IMR-90 (cell line): ENCODE data around the gene MT1H. TPM values are rescaled to one million over a fixed set of nuclear protein-coding genes. Genes with fewer than 3 reads are reported as not detected.

Experiments
- ATAC-seq: fragments of 200-7000 bp; cut with Tn5 transposase; 2 replicates; pipeline ENCODE4 v1.9.1; 2020; ENCODE audit warnings: low read depth, mild to moderate bottlenecking, moderate library complexity
- BruUV-seq: library from RNA; stranded (reverse); fragments of 400-500 nt; replicated peaks from 2 replicates; lab custom pipeline; 2021; lab: Mats Ljungman, UMichigan
- CTCF ChIA-PET: fragments of 300-600 bp; formaldehyde crosslinking; extraction: SDS; loops from one replicate; lab custom pipeline; 2021; ENCODE audit warnings: antibody characterized with exemption; lab: Yijun Ruan, JAX
- POLR2A ChIA-PET: fragments of 300-600 bp; sonication (Branson Sonifier 250); formaldehyde crosslinking; loops from one replicate; lab custom pipeline; 2022; ENCODE audit warnings: antibody characterized with exemption; ENCODE audit not compliant: unreplicated experiment; lab: Charles Lee
- DNase-seq: peaks from one replicate; pipeline ENCODE4 v3.0.0; 2013
- H2AFZ ChIP-seq: replicated peaks from 2 replicates; pipeline ENCODE3; 2013; ENCODE audit warnings: low read length, mild to moderate bottlenecking; ENCODE audit not compliant: poor library complexity
- H2AK5ac ChIP-seq: 2 replicates; pipeline ENCODE4 v1.6.1; 2013; ENCODE audit warnings: low read depth, low read length, inconsistent platforms
- H2AK9ac ChIP-seq: replicated peaks from 2 replicates; pipeline ENCODE3; 2013; ENCODE audit warnings: mild to moderate bottlenecking, low read depth, low read length, moderate library complexity; ENCODE audit not compliant: poor library complexity
- H2BK120ac ChIP-seq: 2 replicates; pipeline ENCODE4 v1.6.1; 2013; ENCODE audit warnings: low read depth, low read length, inconsistent platforms
- H2BK15ac ChIP-seq: 3 replicates; pipeline ENCODE4 v1.6.1; 2013; ENCODE audit warnings: low read depth, low read length, inconsistent platforms
- H2BK20ac ChIP-seq: 2 replicates; pipeline ENCODE4 v1.6.1; 2013; ENCODE audit warnings: low read depth, mild to moderate bottlenecking, inconsistent platforms, low read length, moderate library complexity
- H2BK5ac ChIP-seq: 2 replicates; pipeline ENCODE4 v1.6.1; 2013; ENCODE audit warnings: mild to moderate bottlenecking, low read depth, low read length, inconsistent platforms; ENCODE audit not compliant: poor library complexity, severe bottlenecking
- H3K14ac ChIP-seq: replicated peaks from 2 replicates; pipeline ENCODE4 v1.6.1; 2013; ENCODE audit warnings: low read depth, low read length, inconsistent platforms
- H3K18ac ChIP-seq: 2 replicates; pipeline ENCODE4 v1.6.1; 2013; ENCODE audit warnings: low read depth, low read length, control low read depth
- H3K23ac ChIP-seq: 2 replicates; pipeline ENCODE4 v1.6.1; 2013; ENCODE audit warnings: low read depth, low read length, inconsistent platforms
- H3K27ac ChIP-seq: 2 replicates; pipeline ENCODE4 v1.5.1; 2013; ENCODE audit warnings: mild to moderate bottlenecking, control low read depth, low read length; ENCODE audit not compliant: insufficient read depth
- H3K27me3 ChIP-seq: 2 replicates; pipeline ENCODE4 v1.6.1; 2013; ENCODE audit warnings: low read length; ENCODE audit not compliant: control insufficient read depth, insufficient read depth
- H3K36me3 ChIP-seq: 2 replicates; pipeline ENCODE4 v1.6.1; 2013; ENCODE audit warnings: low read length, mixed read lengths; ENCODE audit not compliant: control insufficient read depth, insufficient read depth
- H3K4ac ChIP-seq: 2 replicates; pipeline ENCODE4 v1.6.1; 2013; ENCODE audit warnings: low read depth, low read length, inconsistent platforms
- H3K4me1 ChIP-seq: 2 replicates; pipeline ENCODE4 v1.6.1; 2013; ENCODE audit warnings: low read length, mixed read lengths; ENCODE audit not compliant: control insufficient read depth, insufficient read depth
- H3K4me2 ChIP-seq: 2 replicates; pipeline ENCODE4 v1.6.1; 2013; ENCODE audit warnings: low read depth, mild to moderate bottlenecking, control low read depth, low read length, moderate library complexity
- H3K4me3 ChIP-seq: 2 replicates; pipeline ENCODE4 v1.5.1; 2013; ENCODE audit warnings: low read depth, mild to moderate bottlenecking, control low read depth, low read length, moderate library complexity; ENCODE audit not compliant: insufficient read depth
- H3K56ac ChIP-seq: 2 replicates; pipeline ENCODE4 v1.6.1; 2013; ENCODE audit warnings: low read length, inconsistent platforms; ENCODE audit not compliant: insufficient read depth; ENCODE audit errors: extremely low read depth
- H3K79me1 ChIP-seq, 2 experiments: 2 replicates each; pipeline ENCODE4 v1.6.1; 2013; ENCODE audit warnings: low read length in 2 of 2, inconsistent platforms in 1 of 2, low read depth in 1 of 2
- H3K9ac ChIP-seq: 2 replicates; pipeline ENCODE4 v1.6.1; 2013; ENCODE audit warnings: low read depth, low read length, control low read depth
- H3K9me1 ChIP-seq: 2 replicates; pipeline ENCODE4 v1.6.1; 2013; ENCODE audit warnings: low read length, inconsistent platforms; ENCODE audit not compliant: insufficient read depth
- H3K9me3 ChIP-seq: 2 replicates; pipeline ENCODE4 v1.6.1; 2013; ENCODE audit warnings: low read length; ENCODE audit not compliant: control insufficient read depth, insufficient read depth
- H4K20me1 ChIP-seq: 2 replicates; pipeline ENCODE4 v1.6.1; 2013; ENCODE audit warnings: low read length, inconsistent platforms; ENCODE audit not compliant: insufficient read depth
- H4K5ac ChIP-seq: 2 replicates; pipeline ENCODE4 v1.6.1; 2013; ENCODE audit warnings: mild to moderate bottlenecking, low read depth, low read length, control low read depth
- H4K8ac ChIP-seq, 2 experiments: 2 replicates each; pipeline ENCODE4 v1.6.1; 2013; ENCODE audit warnings: low read depth in 2 of 2, low read length in 2 of 2, control low read depth in 1 of 2, inconsistent platforms in 1 of 2
- H4K91ac ChIP-seq: 2 replicates; pipeline ENCODE4 v1.6.1; 2013; ENCODE audit warnings: low read depth, low read length, inconsistent platforms; ENCODE audit not compliant: insufficient read depth
- CHD1 ChIP-seq: IDR thresholded peaks from 2 replicates; pipeline ENCODE4 v1.6.1; 2012; ENCODE audit warnings: low read depth, low read length, improper control_type of control experiment
- ELK1 ChIP-seq: fragments of 150-350 bp; IDR thresholded peaks from 2 replicates; pipeline ENCODE4 v1.6.1; 2016; ENCODE audit warnings: low read depth, mild to moderate bottlenecking, low read length, moderate library complexity, borderline replicate concordance
- MAFK ChIP-seq: IDR thresholded peaks from 2 replicates; pipeline ENCODE4 v1.6.1; 2012; ENCODE audit warnings: low read depth, low read length, improper control_type of control experiment
- USF2 ChIP-seq: fragments of 150-350 bp; IDR thresholded peaks from 2 replicates; pipeline ENCODE4 v1.6.1; 2017; ENCODE audit warnings: mild to moderate bottlenecking, antibody characterized with exemption, low read length, low read depth
- WGBS, 2 experiments: methylation state at CpG; one replicate each; pipeline versions ENCODE4 v1.1.5 to v1.1.7; 2013; ENCODE audit warnings: missing lambda C conversion rate in 2 of 2; ENCODE audit not compliant: insufficient read length in 1 of 2; ENCODE audit errors: extremely low coverage in 2 of 2; 5-methylcytosine and 5-hydroxymethylcytosine counted together
- dilution Hi-C: fragments of 300-500 bp; cut with HindIII; formaldehyde crosslinking; loops from one replicate; pipeline ENCODE4 v1.14.3; 2018; ENCODE audit warnings: low sequenced_read_pairs; ENCODE audit not compliant: unreplicated experiment
- in situ Hi-C: fragments of 300-500 bp; cut with MboI; formaldehyde crosslinking; loops from 3 replicates; pipeline ENCODE4 v1.14.3; 2019; ENCODE audit warnings: low sequenced_read_pairs, inconsistent platforms, mixed read lengths
- intact Hi-C: fragments of 100-400 bp; cut with micrococcal nuclease; formaldehyde crosslinking; loops from 2 replicates; pipeline ENCODE4 v1.10.0; 2022
- polyA plus RNA-seq, 3 experiments: library from polyadenylated mRNA; depleted of rRNA; stranded (reverse); fragments of >200 nt; gene quantifications; 2 replicates each; pipeline ENCODE4 v1.2.3, GENCODE V29; 2012; ENCODE audit warnings: low replicate concordance in 1 of 3
- total RNA-seq: library from RNA; depleted of rRNA; stranded (reverse); fragments of >200 nt; gene quantifications from 2 replicates; pipeline ENCODE4 v1.2.3, GENCODE V29; 2012

MT1H gene
- total and polyA plus RNA-seq, 2 of the 4 experiments (the other 2 are of a cell fraction), result not detected

GRCh38 chr16:56651586-56651985 is 18.0 kb upstream of the MT1H start, which contains the start of gene MT1B:
Gene MT1B (plus strand): TSS chr16:56651886. CDS start chr16:56651954, 68 bp downstream.
- no peak within 1 kb of the TSS for H2AFZ ChIP-seq
- H4K5ac ChIP-seq, result no peak within 1 kb of the TSS
- H3K4me1 ChIP-seq, result no peaks in the 10 kb centered on the region
- H2AK9ac ChIP-seq, result no peak within 1 kb of the TSS
- ChIA-PET POLR2A (no interaction called here), CTCF (no interaction called here)
- no peak within 1 kb of the TSS for H2AK5ac ChIP-seq
- dilution Hi-C loops (no loop called here), in situ Hi-C loops (no loop called here), intact Hi-C loops (no loop called here)
- H3K36me3 ChIP-seq, result no peaks in the 10 kb centered on the region
- no peak within 1 kb of the TSS for H2BK15ac ChIP-seq
- H3K4me3 ChIP-seq, result no peak within 1 kb of the TSS
- DNase-seq (no peak), ATAC-seq (no peak)
- peaks cover 76% of the 10 kb centered on the region for H3K27me3 ChIP-seq
- H3K79me1 ChIP-seq, result no peaks in the 10 kb centered on the region
- no peaks in the 10 kb centered on the region for H3K9me3 ChIP-seq
- H3K23ac ChIP-seq, result no peak within 1 kb of the TSS
- no peak within 1 kb of the TSS for H3K14ac ChIP-seq
- no peak within 1 kb of the TSS for H2BK20ac ChIP-seq
- no peak within 1 kb of the TSS for H3K18ac ChIP-seq
- no peak within 1 kb of the TSS for H4K8ac ChIP-seq
- no peak within 1 kb of the TSS for H2BK120ac ChIP-seq
- no peak within 1 kb of the TSS for H3K4me2 ChIP-seq
- WGBS, 2 experiments, result 80% methylated on average over 1 of the region's 7 CpGs; no CpG with 5 or more reads in 1 of the 2 experiments
- no peak within 1 kb of the TSS for H3K4ac ChIP-seq
- H3K56ac ChIP-seq, result no peak within 1 kb of the TSS
- H3K27ac ChIP-seq, result no peak within 1 kb of the TSS
- no peak for TF ChIP-seq ELK1
- no peak for TF ChIP-seq MAFK
- TF ChIP-seq CHD1, result no peak
- TF ChIP-seq USF2, result no peak
- no peak within 1 kb of the TSS for H2BK5ac ChIP-seq
- no peak within 1 kb of the TSS for H4K91ac ChIP-seq
- no peaks in the 10 kb centered on the region; the same call in 1 of the 2 replicates for H4K20me1 ChIP-seq
- no TSS peak for BruUV-seq
- 0 out of 2 replicates have a peak, but pooled peaks cover 3% of the 10 kb centered on the region for H3K9me1 ChIP-seq
- no peak within 1 kb of the TSS for H3K9ac ChIP-seq
